ENCODE data around the gene DENND1A.

The DENND1A gene

GRCh38 chr9:123597048-123597447 is 332.9 kb downstream of the DENND1A start:
- TF ChIP-seq, protein P1, sequence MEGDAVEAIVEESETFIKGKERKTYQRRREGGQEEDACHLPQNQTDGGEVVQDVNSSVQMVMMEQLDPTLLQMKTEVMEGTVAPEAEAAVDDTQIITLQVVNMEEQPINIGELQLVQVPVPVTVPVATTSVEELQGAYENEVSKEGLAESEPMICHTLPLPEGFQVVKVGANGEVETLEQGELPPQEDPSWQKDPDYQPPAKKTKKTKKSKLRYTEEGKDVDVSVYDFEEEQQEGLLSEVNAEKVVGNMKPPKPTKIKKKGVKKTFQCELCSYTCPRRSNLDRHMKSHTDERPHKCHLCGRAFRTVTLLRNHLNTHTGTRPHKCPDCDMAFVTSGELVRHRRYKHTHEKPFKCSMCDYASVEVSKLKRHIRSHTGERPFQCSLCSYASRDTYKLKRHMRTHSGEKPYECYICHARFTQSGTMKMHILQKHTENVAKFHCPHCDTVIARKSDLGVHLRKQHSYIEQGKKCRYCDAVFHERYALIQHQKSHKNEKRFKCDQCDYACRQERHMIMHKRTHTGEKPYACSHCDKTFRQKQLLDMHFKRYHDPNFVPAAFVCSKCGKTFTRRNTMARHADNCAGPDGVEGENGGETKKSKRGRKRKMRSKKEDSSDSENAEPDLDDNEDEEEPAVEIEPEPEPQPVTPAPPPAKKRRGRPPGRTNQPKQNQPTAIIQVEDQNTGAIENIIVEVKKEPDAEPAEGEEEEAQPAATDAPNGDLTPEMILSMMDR (IDR thresholded peaks at IDR 0.05; ENCODE audit: insufficient read depth, low read length, poor library complexity, severe bottlenecking) = no peak
- no peak for TF ChIP-seq EZH2phosphoT487 (conservative IDR thresholded peaks at IDR 0.05; ENCODE audit: low read length)
- no peaks in the 10 kb centered on the region for H3K9me2 ChIP-seq (replicated peaks; ENCODE audit: insufficient read depth, low read length)
- no peak overlapping the region for H3K4me2 ChIP-seq (ENCODE audit: low read depth, low read length, poor library complexity, severe bottlenecking)
- H3F3A ChIP-seq (ENCODE audit: insufficient read depth) = no peaks in the 10 kb centered on the region
- H3K36me3 ChIP-seq (ENCODE audit: low read length) = no peaks in the 10 kb centered on the region
- H3K9me3 ChIP-seq (ENCODE audit: insufficient read depth, low read length) = no peaks in the 10 kb centered on the region
- H2AFZ ChIP-seq (ENCODE audit: low read depth, low read length, severe bottlenecking) = no peak overlapping the region
- no peak overlapping the region for H3K9ac ChIP-seq (ENCODE audit: low read length)
- H3K79me2 ChIP-seq (ENCODE audit: insufficient read depth, low read length) = no peaks in the 10 kb centered on the region
- H3K27ac ChIP-seq (ENCODE audit: low read depth, low read length) = no peak overlapping the region
- no peak overlapping the region for H3K4me3 ChIP-seq (ENCODE audit: insufficient read depth, low read length, poor library complexity, severe bottlenecking)
- H3K27me3 ChIP-seq (ENCODE audit: low read length) = no peaks in the 10 kb centered on the region
- H4K20me1 ChIP-seq (ENCODE audit: low read depth, low read length) = no peaks in the 10 kb centered on the region

GRCh38 chr9:123591283-123591682 is 338.6 kb downstream of the DENND1A start:
- H3K9ac ChIP-seq (ENCODE audit: low read length) = no peak overlapping the region
- H4K20me1 ChIP-seq (ENCODE audit: low read depth, low read length) = no peaks in the 10 kb centered on the region
- H2AFZ ChIP-seq (ENCODE audit: low read depth, low read length, severe bottlenecking) = no peak overlapping the region
- no peaks in the 10 kb centered on the region for H3F3A ChIP-seq (ENCODE audit: insufficient read depth)
- H3K4me3 ChIP-seq (ENCODE audit: insufficient read depth, low read length, poor library complexity, severe bottlenecking) = no peak overlapping the region
- H3K36me3 ChIP-seq (ENCODE audit: low read length) = no peaks in the 10 kb centered on the region
- no peak overlapping the region for H3K27ac ChIP-seq (ENCODE audit: low read depth, low read length)
- no peaks in the 10 kb centered on the region for H3K27me3 ChIP-seq (ENCODE audit: low read length)
- no peaks in the 10 kb centered on the region for H3K79me2 ChIP-seq (ENCODE audit: insufficient read depth, low read length)
- TF ChIP-seq EZH2phosphoT487 (conservative IDR thresholded peaks at IDR 0.05; ENCODE audit: low read length) = no peak
- TF ChIP-seq, protein P1 (IDR thresholded peaks at IDR 0.05; ENCODE audit: insufficient read depth, low read length, poor library complexity, severe bottlenecking) = no peak
- no peaks in the 10 kb centered on the region for H3K9me2 ChIP-seq (replicated peaks; ENCODE audit: insufficient read depth, low read length)
- no peaks in the 10 kb centered on the region for H3K9me3 ChIP-seq (ENCODE audit: insufficient read depth, low read length)
- no peak overlapping the region for H3K4me2 ChIP-seq (ENCODE audit: low read depth, low read length, poor library complexity, severe bottlenecking)

- H3K4me2 ChIP-seq (ENCODE audit: low read depth, low read length, poor library complexity, severe bottlenecking) = no peak overlapping the region
- no peaks in the 10 kb centered on the region for H4K20me1 ChIP-seq (ENCODE audit: low read depth, low read length)
- no peaks in the 10 kb centered on the region for H3K9me3 ChIP-seq (ENCODE audit: insufficient read depth, low read length)
- no peak overlapping the region for H3K27ac ChIP-seq (ENCODE audit: low read depth, low read length)
- no peak overlapping the region for H3K4me3 ChIP-seq (ENCODE audit: insufficient read depth, low read length, poor library complexity, severe bottlenecking)
- no peaks in the 10 kb centered on the region for H3K79me2 ChIP-seq (ENCODE audit: insufficient read depth, low read length)
- no peak overlapping the region for H2AFZ ChIP-seq (ENCODE audit: low read depth, low read length, severe bottlenecking)
- H3K36me3 ChIP-seq (ENCODE audit: low read length) = no peaks in the 10 kb centered on the region
- H3F3A ChIP-seq (ENCODE audit: insufficient read depth) = no peaks in the 10 kb centered on the region
- H3K9me2 ChIP-seq (replicated peaks; ENCODE audit: insufficient read depth, low read length) = no peaks in the 10 kb centered on the region
- TF ChIP-seq EZH2phosphoT487 (conservative IDR thresholded peaks at IDR 0.05; ENCODE audit: low read length) = no peak
- TF ChIP-seq, protein P1 (IDR thresholded peaks at IDR 0.05; ENCODE audit: insufficient read depth, low read length, poor library complexity, severe bottlenecking) = no peak
- H3K27me3 ChIP-seq (ENCODE audit: low read length) = no peaks in the 10 kb centered on the region
- H3K9ac ChIP-seq (ENCODE audit: low read length) = no peak overlapping the region
These were observed 339.4 kb downstream of the DENND1A start for GRCh38 chr9:123590499-123590898.

All from SU-DHL-6 (cell line).